ENCODE data around the gene CTRB2. TPM values are rescaled to one million over a fixed set of nuclear protein-coding genes. Genes with fewer than 3 reads are reported as not detected.

Gene CTRB2
- total RNA-seq, 2 donors from 2014 or later: 12.5 TPM

DNA sequence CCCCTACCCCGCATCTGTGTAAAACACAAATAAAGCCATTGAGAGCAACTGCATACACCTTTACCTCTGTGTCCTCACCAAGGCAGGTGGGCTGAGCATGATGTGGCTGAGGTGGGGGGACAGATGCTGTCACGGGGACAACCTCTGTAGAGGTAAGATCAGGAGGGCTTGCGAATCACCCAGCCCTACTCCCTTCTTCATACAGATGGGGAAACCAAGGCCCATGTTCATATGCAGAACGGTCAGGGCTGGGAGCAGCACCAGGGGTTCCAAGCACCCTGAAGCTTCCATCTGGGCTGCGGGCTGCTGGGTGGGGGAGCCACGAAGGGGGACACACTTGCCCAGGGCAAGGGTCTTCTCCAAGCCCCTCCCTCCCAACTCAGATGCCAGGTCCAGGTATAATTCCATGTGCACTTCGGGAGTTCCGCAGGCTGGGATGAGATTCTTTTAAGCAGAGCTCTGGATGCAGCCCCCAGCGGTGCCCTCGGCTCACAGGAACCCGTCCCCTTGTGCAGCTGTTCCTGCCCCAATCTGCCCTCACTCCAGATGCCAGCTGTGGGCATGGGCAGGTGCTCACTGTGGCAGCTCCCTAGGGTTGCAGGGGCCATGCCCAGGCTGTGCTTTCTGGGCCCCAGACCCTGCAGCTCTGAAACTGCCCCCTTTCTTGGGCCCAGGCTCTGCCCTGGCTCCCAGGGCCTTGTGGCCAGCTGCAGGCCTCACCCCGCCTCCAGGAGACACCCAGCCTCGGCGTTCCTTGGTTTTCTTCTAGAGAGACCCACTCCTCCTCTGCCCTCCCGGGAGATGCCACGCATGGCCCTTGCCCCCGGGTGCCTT is 21.4 kb upstream of the CTRB2 start:
- TF ChIP-seq, protein P1, sequence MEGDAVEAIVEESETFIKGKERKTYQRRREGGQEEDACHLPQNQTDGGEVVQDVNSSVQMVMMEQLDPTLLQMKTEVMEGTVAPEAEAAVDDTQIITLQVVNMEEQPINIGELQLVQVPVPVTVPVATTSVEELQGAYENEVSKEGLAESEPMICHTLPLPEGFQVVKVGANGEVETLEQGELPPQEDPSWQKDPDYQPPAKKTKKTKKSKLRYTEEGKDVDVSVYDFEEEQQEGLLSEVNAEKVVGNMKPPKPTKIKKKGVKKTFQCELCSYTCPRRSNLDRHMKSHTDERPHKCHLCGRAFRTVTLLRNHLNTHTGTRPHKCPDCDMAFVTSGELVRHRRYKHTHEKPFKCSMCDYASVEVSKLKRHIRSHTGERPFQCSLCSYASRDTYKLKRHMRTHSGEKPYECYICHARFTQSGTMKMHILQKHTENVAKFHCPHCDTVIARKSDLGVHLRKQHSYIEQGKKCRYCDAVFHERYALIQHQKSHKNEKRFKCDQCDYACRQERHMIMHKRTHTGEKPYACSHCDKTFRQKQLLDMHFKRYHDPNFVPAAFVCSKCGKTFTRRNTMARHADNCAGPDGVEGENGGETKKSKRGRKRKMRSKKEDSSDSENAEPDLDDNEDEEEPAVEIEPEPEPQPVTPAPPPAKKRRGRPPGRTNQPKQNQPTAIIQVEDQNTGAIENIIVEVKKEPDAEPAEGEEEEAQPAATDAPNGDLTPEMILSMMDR (IDR thresholded peaks at IDR 0.05): no peak
- ATAC-seq (ENCODE audit: insufficient number of reproducible peaks, low FRiP score, low read depth) (no peak), DNase-seq (ENCODE audit: low spot score) (no peak)
- no peaks in the 10 kb centered on the region for H3K9me3 ChIP-seq
- H3K36me3 ChIP-seq: peaks cover 47% of the 10 kb centered on the region
- no peak overlapping the region for H3K4me3 ChIP-seq
- H3K27me3 ChIP-seq (replicated peaks; ENCODE audit: insufficient read depth): no peaks in the 10 kb centered on the region
- no peak overlapping the region for H3K27ac ChIP-seq
- peaks cover 0 to 2% of the 10 kb centered on the region in 2 donors for H3K4me1 ChIP-seq (ENCODE audit: control insufficient read depth in 1 of 2, low read depth in 2 of 2)

DNA sequence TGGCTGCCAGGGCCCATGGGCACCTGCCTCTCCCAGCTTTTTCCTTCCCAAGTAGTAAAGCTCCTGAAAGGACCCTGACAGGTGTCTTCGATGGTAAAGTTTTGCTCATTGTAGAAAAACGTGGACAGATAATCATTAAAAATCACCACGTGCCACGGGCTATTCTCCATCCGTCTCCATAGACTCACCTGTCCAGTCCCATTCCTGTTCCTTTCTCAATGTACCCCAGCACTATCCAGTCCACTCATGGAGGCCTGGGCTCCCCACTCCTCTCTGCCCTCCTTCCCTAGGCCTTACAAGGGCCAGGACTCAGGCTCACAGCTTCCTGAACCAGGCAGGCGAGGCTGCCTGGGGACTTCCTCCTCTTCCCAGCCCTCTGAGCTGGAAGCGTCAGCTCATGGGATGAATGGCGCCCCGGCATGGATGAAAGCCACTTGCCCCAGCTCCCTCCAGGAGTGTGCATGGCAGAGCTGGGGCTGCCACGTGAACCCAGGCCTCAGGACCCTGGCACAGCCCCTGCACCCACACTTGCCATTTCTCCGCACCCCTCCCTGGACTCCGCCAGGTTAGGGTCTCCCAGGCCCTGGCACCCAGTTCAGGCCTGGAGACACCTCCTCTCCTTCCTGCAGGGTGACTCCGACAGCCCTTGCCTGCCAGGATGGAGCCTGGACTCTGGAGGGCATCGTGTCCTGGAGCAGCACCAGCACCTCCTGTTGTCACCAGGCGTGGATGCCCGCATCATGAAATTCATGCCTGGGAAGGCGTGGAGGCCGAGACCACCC is 20.6 kb upstream of the CTRB2 start:
- H3K9me3 ChIP-seq: no peaks in the 10 kb centered on the region
- TF ChIP-seq, protein P1 (IDR thresholded peaks at IDR 0.05): no peak
- no peaks in the 10 kb centered on the region for H3K4me1 ChIP-seq (ENCODE audit: control insufficient read depth in 1 of 2, low read depth in 2 of 2)
- H3K27ac ChIP-seq: no peak overlapping the region
- no peak overlapping the region for H3K4me3 ChIP-seq
- ATAC-seq (ENCODE audit: insufficient number of reproducible peaks, low FRiP score, low read depth) (no peak), DNase-seq (ENCODE audit: low spot score) (no peak)
- no peaks in the 10 kb centered on the region for H3K27me3 ChIP-seq (replicated peaks; ENCODE audit: insufficient read depth)
- H3K36me3 ChIP-seq: peaks cover 38% of the 10 kb centered on the region

DNA sequence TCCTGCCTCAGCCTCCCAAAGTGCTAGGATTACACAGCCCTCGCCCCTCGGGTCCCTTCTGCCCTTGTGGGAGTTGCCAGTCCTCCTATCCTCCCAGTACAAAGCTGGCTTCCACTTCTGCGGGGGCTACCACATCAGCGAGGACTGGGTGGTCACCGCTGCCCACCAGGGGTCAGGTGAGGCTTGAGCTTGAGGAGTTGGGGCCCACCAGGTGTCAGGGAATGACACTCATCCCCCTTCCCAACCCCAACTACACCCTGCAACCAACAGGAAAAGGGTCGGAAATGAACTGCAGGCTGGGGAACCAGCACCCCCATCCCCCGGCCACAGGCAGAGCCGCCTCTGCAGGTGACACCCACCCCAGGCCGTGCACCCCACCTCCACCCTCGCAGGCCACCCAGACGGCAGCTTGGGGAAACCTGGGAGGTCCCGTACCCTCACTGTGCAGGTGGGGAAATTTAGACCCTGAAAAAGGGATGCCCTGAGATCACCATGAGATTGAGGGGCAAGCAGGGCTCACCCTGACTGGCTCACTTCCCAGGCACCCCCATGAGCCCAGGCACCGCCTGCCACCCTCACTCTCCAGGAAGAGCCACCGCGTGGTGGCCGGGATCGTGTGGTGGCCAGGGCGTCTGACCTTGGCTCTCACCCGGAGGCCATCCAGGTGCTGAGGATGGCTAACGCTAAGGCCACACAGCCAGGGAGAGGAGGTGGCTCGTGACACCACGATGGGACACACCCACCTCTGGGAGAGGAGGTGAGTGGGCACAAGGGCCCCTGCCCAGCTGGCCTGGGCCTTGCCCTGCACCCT is 19.8 kb upstream of the CTRB2 start:
- peaks cover 0 to 6% of the 10 kb centered on the region in 2 donors for H3K4me1 ChIP-seq (ENCODE audit: control insufficient read depth in 1 of 2, low read depth in 2 of 2)
- no peak for ATAC-seq (ENCODE audit: insufficient number of reproducible peaks, low FRiP score, low read depth)
- H3K4me3 ChIP-seq: no peak overlapping the region
- TF ChIP-seq, protein P1 (IDR thresholded peaks at IDR 0.05): no peak
- DNase-seq (ENCODE audit: low spot score): no peak
- no peaks in the 10 kb centered on the region for H3K27me3 ChIP-seq (replicated peaks; ENCODE audit: insufficient read depth)
- H3K9me3 ChIP-seq: no peaks in the 10 kb centered on the region
- no peak overlapping the region for H3K27ac ChIP-seq
- H3K36me3 ChIP-seq: peaks cover 31% of the 10 kb centered on the region

DNA sequence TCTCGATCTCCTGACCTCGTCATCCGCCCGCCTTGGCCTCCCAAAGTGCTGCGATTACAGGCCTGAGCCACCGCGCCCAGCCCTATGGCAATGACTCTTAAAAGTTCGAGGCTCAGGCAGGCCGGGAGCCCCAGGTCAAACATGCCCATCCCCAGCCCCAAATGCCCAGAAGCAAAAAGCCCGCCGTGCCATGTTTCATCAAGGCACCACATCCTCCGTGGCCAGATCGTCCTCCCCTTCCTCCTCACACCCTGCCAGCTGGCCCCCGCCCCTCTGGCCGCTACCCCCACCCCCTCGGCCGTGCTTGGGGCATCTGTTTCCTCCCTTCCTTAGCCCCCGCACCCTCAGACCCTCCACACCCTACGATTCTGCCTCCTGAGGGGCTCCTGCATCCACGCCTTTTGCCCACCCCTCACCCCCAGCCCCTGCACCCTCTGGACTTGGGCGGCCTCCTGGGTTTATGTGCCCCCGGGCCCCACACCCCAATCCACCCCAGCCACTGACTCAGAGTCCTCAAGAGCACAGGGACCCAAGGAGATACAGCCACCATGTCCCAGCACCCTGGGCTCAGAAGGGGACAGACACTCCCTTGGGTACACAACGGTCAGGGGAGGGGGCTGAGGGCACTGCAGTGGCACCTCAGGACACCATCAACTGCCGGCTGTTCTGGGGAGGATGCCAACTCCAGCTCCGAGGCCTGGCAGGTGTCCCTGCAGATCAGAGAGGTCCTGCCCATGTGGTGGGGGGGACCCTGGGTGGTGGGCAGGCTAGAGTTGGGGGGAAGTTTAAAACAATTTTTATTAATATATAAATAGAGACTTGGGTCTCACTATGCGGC is 18.9 kb upstream of the CTRB2 start:
- Histone ChIP-seq H3K36me3 (peaks cover 23% of the 10 kb centered on the region), H3K4me3 (no peak overlapping the region), H3K27me3 (replicated peaks; ENCODE audit: insufficient read depth) (no peaks in the 10 kb centered on the region), H3K27ac (no peak overlapping the region), H3K4me1 (ENCODE audit: control insufficient read depth in 1 of 2, low read depth in 2 of 2) (peaks cover 0 to 6% of the 10 kb centered on the region in 2 donors), H3K9me3 (no peaks in the 10 kb centered on the region)
- TF ChIP-seq, protein P1 (IDR thresholded peaks at IDR 0.05): no peak
- ATAC-seq (ENCODE audit: insufficient number of reproducible peaks, low FRiP score, low read depth): no peak
- DNase-seq (ENCODE audit: low spot score): no peak
